HepG2 (cell line): Measurements from ENCODE around the gene CELF5. TPM values are rescaled to one million over a fixed set of nuclear protein-coding genes. Genes with fewer than 3 reads are reported as not detected.

ENCODE experiments used
- ADNP ChIP-seq: sonication (generic); formaldehyde crosslinking; IDR thresholded peaks from 2 replicates; pipeline ENCODE4 v1.4.0; 2020; ENCODE audit warnings: missing genetic modification reagents
- ATF4 ChIP-seq, 2 experiments: fragments of 450-650 bp in 1 of 2; sonication (generic) in 1 of 2; formaldehyde crosslinking; IDR thresholded peaks; 2 replicates each; pipeline versions ENCODE4 v1.5.0 to v1.8.0; 2020 to 2022; ENCODE audit warnings: mild to moderate bottlenecking in 1 of 2, missing genetic modification reagents in 1 of 2
- ATF7 ChIP-seq, 2 experiments: fragments of 450-650 bp in 1 of 2; sonication (generic) in 1 of 2; formaldehyde crosslinking in 1 of 2; IDR thresholded peaks; 2 replicates each; pipeline versions ENCODE4 v1.4.0 to v1.6.1; 2016 to 2020; ENCODE audit warnings: antibody characterized with exemption in 1 of 2, mild to moderate bottlenecking in 1 of 2, missing genetic modification reagents in 1 of 2
- CEBPB ChIP-seq: IDR thresholded peaks from 2 replicates; pipeline ENCODE4 v1.6.1; 2011; ENCODE audit warnings: low read depth, low read length, improper control_type of control experiment, borderline replicate concordance
- CEBPG ChIP-seq: IDR thresholded peaks from 2 replicates; pipeline ENCODE4 v1.6.1; 2016
- FOXP4 ChIP-seq: sonication (generic); formaldehyde crosslinking; IDR thresholded peaks from 2 replicates; pipeline ENCODE4 v1.4.0; 2020; ENCODE audit warnings: missing genetic modification reagents
- HDAC1 ChIP-seq: sonication (generic); formaldehyde crosslinking; IDR thresholded peaks from 2 replicates; pipeline ENCODE4 v1.5.1; 2020; ENCODE audit warnings: mild to moderate bottlenecking, missing genetic modification reagents
- HMGXB4 ChIP-seq, 2 experiments: sonication (generic) in 1 of 2; formaldehyde crosslinking in 1 of 2; IDR thresholded peaks; 2 replicates each; pipeline versions ENCODE4 v1.4.0 to v1.6.1; 2018 to 2020; ENCODE audit warnings: missing genetic modification reagents in 2 of 2, borderline replicate concordance in 1 of 2, low read depth in 1 of 2, mild to moderate bottlenecking in 1 of 2, missing biosample characterization in 1 of 2
- HOXA3 ChIP-seq: sonication (generic); formaldehyde crosslinking; IDR thresholded peaks from 2 replicates; pipeline ENCODE4 v1.5.0; 2020; ENCODE audit warnings: missing genetic modification reagents
- NR2F6 ChIP-seq, 2 experiments: IDR thresholded peaks; 2 replicates each; pipeline ENCODE4 v1.6.1; 2016; ENCODE audit warnings: antibody characterized with exemption in 1 of 2, mild to moderate bottlenecking in 1 of 2
- PHF21A ChIP-seq: sonication (generic); formaldehyde crosslinking; IDR thresholded peaks from 2 replicates; pipeline ENCODE4 v1.5.0; 2020; ENCODE audit warnings: mild to moderate bottlenecking, missing genetic modification reagents
- SOX5 ChIP-seq: IDR thresholded peaks from 2 replicates; pipeline ENCODE4 v1.6.1; 2016; ENCODE audit warnings: borderline replicate concordance
- ZBTB3 ChIP-seq: sonication (generic); formaldehyde crosslinking; IDR thresholded peaks from 2 replicates; pipeline ENCODE4 v1.4.0; 2020; ENCODE audit warnings: low read depth, mild to moderate bottlenecking, moderate library complexity, missing genetic modification reagents, borderline replicate concordance
- ZEB1 ChIP-seq: IDR thresholded peaks from 2 replicates; pipeline ENCODE4 v1.6.1; 2012; ENCODE audit warnings: mild to moderate bottlenecking, low read depth, inconsistent platforms; ENCODE audit not compliant: insufficient replicate concordance
- ZMYM2 ChIP-seq: sonication (generic); formaldehyde crosslinking; IDR thresholded peaks from 2 replicates; pipeline ENCODE4 v1.8.0; 2022; ENCODE audit warnings: mild to moderate bottlenecking, missing genetic modification reagents
- ZMYM3 ChIP-seq: sonication (generic); formaldehyde crosslinking; IDR thresholded peaks from 2 replicates; pipeline ENCODE4 v1.5.1; 2020; ENCODE audit warnings: mild to moderate bottlenecking, missing genetic modification reagents
- ZNF350 ChIP-seq: sonication (generic); formaldehyde crosslinking; IDR thresholded peaks from 2 replicates; pipeline ENCODE4 v1.4.0; 2020; ENCODE audit warnings: mild to moderate bottlenecking, low read depth, missing genetic modification reagents, borderline replicate concordance
- ZNF362 ChIP-seq: sonication (generic); formaldehyde crosslinking; IDR thresholded peaks from 2 replicates; pipeline ENCODE4 v1.4.0; 2020; ENCODE audit warnings: missing genetic modification reagents, mild to moderate bottlenecking, borderline replicate concordance
- ZNF460 ChIP-seq: sonication (generic); formaldehyde crosslinking; IDR thresholded peaks from 2 replicates; pipeline ENCODE4 v1.5.1; 2020; ENCODE audit warnings: missing genetic modification reagents, mild to moderate bottlenecking, borderline replicate concordance
- ZNF556 ChIP-seq: sonication (generic); formaldehyde crosslinking; IDR thresholded peaks from 2 replicates; pipeline ENCODE4 v1.4.0; 2020; ENCODE audit warnings: mild to moderate bottlenecking, missing genetic modification reagents, borderline replicate concordance
- ZNF563 ChIP-seq: sonication (generic); formaldehyde crosslinking; IDR thresholded peaks from 2 replicates; pipeline ENCODE4 v1.8.0; 2022; ENCODE audit warnings: mild to moderate bottlenecking, moderate library complexity, missing genetic modification reagents
- polyA plus RNA-seq, 8 experiments: library from polyadenylated mRNA; depleted of rRNA in 3 of 8; stranded (reverse) in 7 of 8; unstranded in 1 of 8; fragments of >200 nt; fragmentation: Illumina TruSeq in 4 of 8; extraction: Trizol in 4 of 8; gene quantifications; 2 replicates each; pipeline versions ENCODE4 v1.2.1 to v1.2.3, GENCODE V29; 2011 to 2016; ENCODE audit warnings: low read depth in 4 of 8, missing spikeins in 1 of 8, mixed read lengths in 1 of 8; ENCODE audit not compliant: insufficient read depth in 1 of 8
- total RNA-seq, 5 experiments: library from RNA; depleted of rRNA; stranded (reverse); fragments of >200 nt; fragmentation: Illumina TruSeq; extraction: Trizol; gene quantifications; 2 replicates each; pipeline ENCODE4 v1.2.3, GENCODE V29; 2016; ENCODE audit warnings: low read depth in 1 of 5

Gene CELF5
- total and polyA plus RNA-seq, 2 of the 13 experiments (the other 11 are each of a cell fraction or from before 2014, with no cell fraction given), result 0.31 to 0.84 TPM

GRCh38 chr19:3300566-3300965, 76.1 kb downstream of the CELF5 start (continued):
- TF ChIP-seq HMGXB4 (CRISPR knock-in tag; IDR thresholded peaks at IDR 0.05; ENCODE audit: borderline replicate concordance in 1 of 2, low read depth in 1 of 2), result 0 out of 4 replicates have a peak, but pooled peaks of 1 of the 2 experiments have one; percentile 27
- TF ChIP-seq ZBTB3 (CRISPR knock-in tag), result peak; percentile 99
- TF ChIP-seq ZNF362 (CRISPR knock-in tag), result peak; percentile 99
- peak; percentile 27; the same call in 1 of the 2 replicates for TF ChIP-seq HOXA3 (CRISPR knock-in tag)
- TF ChIP-seq ATF4 (CRISPR knock-in tag; IDR thresholded peaks at IDR 0.05), result peak in 1 of 2 experiments; percentile 90; a peak in 2 of 4 replicates
- peak; percentile 41; the same call in 1 of the 2 replicates for TF ChIP-seq ZNF556 (CRISPR knock-in tag)
- TF ChIP-seq ZNF350 (CRISPR knock-in tag), result peak; percentile 32; the same call in 1 of the 2 replicates
- TF ChIP-seq ADNP (CRISPR knock-in tag), result 0 out of 2 replicates have a peak, but pooled peaks have one; percentile 52
- peak; percentile 57; the same call in 1 of the 2 replicates for TF ChIP-seq ZNF460 (CRISPR knock-in tag)
- peak; percentile 44; the same call in 1 of the 2 replicates for TF ChIP-seq SOX5 (CRISPR knock-in tag)
- TF ChIP-seq CEBPG, result peak; percentile 94
- TF ChIP-seq ATF7 (IDR thresholded peaks at IDR 0.05), result peak; percentile 78
- 0 out of 2 replicates have a peak, but pooled peaks have one; percentile 47 for TF ChIP-seq ATF7 (CRISPR knock-in tag; IDR thresholded peaks at IDR 0.05)
- peak; percentile 52; the same call in 1 of the 2 replicates for TF ChIP-seq NR2F6 (IDR thresholded peaks at IDR 0.05)
- peak; percentile 69 for TF ChIP-seq NR2F6 (CRISPR knock-in tag; IDR thresholded peaks at IDR 0.05)
- TF ChIP-seq HDAC1, result peak; percentile 49; the same call in 1 of the 2 replicates
- peak; percentile 37; the same call in 1 of the 2 replicates for TF ChIP-seq ZMYM2 (CRISPR knock-in tag)
- peak; percentile 90 for TF ChIP-seq CEBPB
- peak; percentile 43 for TF ChIP-seq FOXP4 (CRISPR knock-in tag)
- peak; percentile 46 for TF ChIP-seq ZEB1
- TF ChIP-seq PHF21A (CRISPR knock-in tag), result peak; percentile 69; the same call in 1 of the 2 replicates
- TF ChIP-seq ZMYM3, result peak; percentile 89
- 0 out of 2 replicates have a peak, but pooled peaks have one; percentile 6 for TF ChIP-seq ZNF563 (CRISPR knock-in tag)
